Hepatic stellate cell (primary cell): ENCODE data around the gene FAM174C.
A peak's percentile ranks its signal among the peaks of the same experiment; 100 is the strongest.

Experiments
- DNase-seq: peaks from one replicate; pipeline ENCODE4 v3.0.0; 2011; ENCODE audit warnings: low spot score

The FAM174C gene

DNA sequence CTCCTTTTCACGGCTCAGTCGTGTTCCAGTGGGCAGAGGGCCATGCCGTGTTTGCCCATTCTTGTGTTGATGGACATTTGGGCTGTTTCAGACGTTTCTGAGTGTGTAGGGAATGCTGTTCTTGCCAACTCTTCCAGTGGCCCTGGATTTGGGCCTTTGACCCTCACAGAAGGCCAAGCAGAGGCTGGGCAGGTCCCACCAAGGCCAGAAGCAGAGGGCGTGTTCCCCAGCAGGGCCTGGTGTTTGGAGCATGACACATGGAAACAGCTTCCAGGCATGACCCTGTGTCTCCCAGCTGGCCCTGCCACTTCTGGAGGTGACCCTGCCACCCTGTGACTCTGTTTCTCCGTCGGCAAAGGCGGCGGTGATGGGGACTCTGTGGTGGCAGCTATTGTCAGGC is 46.2 kb downstream of the FAM174C start:
- no peak for DNase-seq

DNA sequence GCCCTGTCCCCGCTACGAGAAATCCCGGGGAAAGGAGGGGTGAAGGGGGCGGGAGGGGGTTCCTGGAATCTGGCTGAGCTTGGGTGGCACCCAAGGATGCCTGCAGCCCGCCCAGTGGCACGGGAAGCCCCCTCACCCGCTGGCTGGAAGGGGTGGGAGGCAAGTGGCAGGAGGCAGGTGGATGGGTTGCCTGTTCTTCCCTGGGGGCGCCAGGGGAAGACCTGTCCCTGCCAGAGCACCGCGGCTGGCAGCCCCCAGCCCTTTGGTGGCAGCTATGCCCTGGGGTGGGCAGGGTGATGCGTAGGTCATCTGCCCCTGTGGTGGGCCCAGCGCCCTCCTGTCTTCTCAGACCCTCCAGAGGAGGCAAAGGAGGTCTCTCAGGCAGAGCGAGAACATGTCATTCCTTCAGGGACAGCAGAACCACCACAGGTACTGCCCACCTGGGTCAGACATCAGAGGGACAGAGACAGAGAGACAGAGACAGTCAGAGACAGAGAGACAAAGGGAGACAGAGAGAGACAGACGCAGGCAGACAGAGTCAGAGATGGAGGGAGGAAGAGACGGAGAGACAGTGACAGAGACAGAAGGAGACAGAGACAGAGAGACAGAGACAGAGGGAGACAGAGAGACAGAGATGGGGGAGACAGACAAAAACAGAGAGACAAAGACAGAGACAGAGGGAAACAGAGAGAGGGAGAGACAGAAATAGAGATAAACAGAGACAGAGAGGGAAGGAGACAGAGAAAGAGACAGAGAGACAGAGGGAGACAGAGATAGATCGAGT is 47.1 kb downstream of the FAM174C start:
- no peak for DNase-seq

DNA sequence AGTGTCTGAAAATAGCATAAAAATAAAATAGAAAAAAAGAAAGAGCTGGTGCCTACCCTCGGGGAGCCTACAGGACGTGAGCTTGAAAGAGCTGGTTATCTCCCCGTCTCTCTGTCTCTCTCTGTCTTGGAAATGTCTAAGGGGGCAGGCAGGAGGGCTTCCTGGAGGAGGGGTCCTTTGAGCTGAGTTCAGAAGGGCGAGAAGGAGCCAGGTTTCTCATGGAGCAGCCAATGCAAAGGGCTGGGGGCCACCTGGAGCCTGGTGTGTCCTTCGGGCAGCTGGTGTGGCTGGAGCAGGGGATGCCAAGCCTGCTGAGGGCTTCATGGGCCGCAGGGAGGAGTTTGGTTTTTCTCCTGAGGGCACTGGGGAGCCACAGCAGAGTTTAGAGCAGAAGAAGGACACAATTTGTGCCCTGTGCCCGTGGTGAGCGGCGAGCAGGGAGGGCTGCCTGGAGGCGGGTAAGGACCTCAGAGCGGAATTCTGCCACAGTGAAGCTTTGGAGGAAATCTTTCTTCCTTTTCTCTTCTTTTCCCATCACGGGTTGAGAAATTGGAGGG is 49.0 kb downstream of the FAM174C start:
- no peak for DNase-seq

DNA sequence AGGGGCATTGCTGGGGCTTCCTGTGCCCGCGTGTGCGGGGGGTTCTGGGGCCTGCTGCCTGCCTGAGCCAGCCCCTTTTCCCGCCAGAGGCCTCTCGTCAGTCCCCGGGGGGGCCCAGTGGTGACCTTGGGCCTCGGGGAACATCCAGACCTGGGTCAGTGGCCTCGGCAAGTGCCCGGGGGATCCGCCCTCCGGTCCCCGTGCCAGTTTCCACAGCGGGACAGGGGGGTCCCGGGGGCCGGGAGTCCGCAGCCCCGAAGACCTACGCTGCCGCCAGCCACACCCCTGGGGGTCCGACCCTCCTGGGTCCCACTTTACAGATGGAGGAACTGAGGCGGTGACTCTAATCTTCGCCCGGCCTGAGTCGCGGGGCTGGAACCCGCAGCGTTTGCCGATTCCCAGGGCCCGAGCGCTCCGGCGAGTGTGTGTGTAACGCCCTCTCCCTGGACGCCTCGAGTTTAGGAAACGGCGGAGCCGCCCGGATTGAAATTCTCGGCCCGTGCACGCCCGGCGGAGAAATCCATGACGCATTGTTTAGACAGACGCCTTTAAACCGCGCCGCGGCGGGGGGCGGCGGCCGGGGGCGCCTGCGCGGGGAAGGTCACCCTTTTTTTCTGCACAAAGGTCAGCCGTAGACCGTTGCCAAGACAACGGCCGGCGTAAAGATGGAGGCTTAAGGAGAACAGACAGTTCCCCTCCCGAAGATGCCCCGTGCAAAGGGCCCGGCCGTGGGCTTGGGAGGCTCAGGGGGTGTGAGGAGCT is 49.7 kb downstream of the FAM174C start:
- peak; percentile 88 for DNase-seq

DNA sequence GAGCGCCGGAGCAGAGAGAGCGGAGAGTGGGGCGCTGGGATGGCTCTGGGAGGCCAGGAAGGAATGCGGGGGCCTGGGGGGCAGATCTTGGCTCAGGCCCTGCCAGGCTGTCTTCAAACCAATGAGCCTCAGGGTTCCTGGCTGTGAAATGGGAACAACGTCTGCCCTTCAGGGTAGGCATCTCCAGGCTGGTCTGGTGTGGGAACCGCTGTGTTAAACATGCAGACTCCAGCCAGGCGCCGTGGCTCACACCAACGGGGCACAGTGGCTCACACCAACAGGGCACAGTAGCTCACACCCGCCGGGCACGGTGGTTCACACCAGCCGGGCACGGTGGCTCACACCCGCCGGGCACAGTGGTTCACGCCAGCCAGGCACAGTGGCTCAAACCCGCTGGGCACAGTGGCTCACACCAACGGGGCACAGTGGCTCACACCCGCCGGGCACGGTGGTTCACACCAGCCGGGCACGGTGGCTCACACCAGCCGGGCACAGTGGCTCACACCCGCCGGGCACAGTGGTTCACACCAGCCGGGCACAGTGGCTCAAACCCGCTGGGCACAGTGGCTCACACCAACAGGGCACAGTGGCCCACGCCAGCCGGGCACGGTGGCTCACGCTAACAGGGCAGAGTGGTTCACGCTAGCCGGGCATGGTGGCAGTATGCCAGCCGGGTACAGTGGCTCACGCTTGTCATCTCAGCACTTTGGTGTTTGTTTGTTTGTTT is 50.4 kb downstream of the FAM174C start:
- DNase-seq, result no peak

DNA sequence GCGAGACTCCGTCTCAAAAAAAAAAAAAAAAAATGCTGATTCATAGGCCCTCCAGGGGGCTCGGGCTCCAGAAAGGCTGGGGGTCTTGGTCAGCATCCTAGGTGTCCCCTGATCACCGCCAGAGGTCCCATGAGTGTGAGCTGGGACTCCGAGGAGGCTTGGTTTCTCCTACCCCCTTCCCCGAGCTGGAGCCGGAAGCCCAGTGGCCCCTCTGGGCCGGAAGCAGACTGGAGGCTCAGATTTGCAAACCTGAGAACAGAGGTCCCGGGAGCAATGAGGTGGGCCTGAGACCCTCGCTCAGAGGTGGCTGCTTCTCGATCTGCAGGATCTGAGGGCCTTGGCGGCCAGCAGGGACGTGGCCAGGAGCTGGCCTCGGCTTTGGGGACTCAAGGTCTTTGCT is 51.8 kb downstream of the FAM174C start:
- DNase-seq, result no peak
